GM19324 (cell line): Measurements from ENCODE around the gene DERA.
"Not testable (repeated sequence)": the region's sequence is repeated elsewhere in the genome, so short reads cannot be mapped to it uniquely, and the experiment has no call there.

Source experiments
- ATAC-seq: cut with Tn5 transposase; IDR thresholded peaks from one replicate; pipeline ENCODE4 v1.9.1; 2021; ENCODE audit warnings: mild to moderate bottlenecking, moderate library complexity; ENCODE audit not compliant: unreplicated experiment, low FRiP score

The DERA gene

DNA sequence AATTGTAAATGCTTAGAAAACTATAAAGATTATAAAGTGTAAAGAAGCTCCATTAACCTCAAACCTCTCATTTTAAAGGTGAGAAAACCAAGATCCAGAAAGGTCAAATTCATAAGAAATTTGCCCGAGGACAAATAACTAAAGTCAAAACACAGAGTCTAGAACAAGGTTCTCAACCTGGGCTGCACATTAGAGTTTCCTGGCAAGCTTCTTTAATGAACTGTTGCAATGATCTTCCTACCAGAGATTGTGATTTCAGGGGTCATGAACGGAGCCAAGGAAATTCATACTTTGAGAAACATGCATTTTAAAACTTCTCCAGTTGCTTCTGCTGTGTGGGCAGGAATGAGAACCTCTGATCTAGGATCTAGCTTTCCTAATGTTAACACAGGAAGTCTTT lies 86.8 kb downstream of the DERA start:
- ATAC-seq, result no peak

DNA sequence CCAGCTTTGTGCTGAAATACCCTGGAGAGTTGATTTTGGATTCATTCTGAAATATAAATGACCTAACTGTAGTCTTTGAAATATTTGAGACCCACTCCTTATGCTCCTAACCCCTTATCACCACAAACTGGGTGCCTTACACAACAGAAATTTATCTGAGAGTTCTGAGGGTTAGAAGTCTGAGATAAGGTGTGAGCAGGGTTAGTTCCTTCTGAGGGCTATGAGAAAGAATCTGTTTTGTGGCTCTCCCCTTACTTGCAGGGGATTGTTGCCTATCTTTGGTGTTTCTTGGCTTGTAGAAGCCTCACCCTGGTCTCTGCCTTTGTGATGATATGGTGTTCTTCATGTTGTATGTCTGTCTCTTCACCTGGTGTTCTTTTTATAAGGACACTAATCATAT lies 91.7 kb downstream of the DERA start:
- no peak for ATAC-seq

DNA sequence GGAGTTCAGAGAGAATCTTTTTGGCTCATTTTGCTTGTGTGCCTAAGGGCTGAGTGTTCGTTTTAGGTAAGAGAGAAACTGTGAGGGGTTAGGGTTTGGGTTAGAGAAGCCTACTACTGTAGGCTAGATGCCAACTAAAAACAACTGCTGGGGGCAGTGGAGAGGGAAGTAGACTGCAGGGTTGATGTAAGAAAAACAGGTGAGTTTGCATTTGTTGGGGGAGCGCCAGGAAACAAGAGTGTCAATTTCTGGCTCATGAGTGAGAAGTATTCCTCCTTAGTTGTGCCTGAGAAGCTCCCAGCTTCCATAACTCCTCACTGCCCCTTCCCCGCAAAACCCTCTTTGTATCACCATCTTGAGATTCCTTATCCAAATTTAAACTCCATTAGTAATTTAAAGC lies 92.3 kb downstream of the DERA start:
- ATAC-seq, result no peak

DNA sequence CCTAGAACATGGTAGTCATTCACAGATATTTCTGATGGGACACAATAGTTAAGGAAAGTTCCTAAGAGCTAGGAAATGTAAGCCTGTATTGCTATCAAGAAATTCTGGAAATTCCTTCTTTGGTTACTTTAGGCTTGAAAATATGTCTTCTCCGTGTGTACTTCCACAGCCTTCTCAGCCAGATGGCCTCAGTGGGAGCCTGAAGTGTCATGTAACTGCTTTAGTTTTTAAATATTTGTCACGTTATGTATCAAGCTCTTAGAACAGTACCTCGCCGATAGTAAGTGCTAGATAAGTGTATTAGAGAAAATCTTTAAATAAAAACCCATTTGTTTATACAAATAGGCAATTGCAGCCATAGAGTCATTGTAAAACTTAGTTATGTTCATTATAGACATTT lies 95.6 kb downstream of the DERA start:
- no peak for ATAC-seq

DNA sequence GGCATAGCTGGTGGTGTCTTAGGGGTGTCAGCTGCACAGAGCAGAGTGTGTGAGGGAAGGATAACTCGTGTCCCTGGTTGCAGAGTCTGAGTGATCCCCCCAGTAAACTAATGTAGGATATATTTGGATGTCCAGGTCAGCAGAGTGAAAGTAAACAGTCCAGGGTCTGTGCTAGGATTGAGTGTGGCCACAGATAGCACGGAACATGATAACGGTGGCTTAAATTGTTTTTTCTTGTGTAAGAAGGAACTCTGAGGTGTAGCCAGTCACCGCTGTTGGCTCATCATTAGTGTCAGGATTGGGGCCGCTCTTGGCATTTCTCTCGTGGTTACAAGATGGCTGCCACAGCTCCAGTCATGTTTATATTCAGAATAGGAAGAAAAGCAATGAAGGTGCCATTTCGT lies 97.3 kb downstream of the DERA start:
- no peak for ATAC-seq

DNA sequence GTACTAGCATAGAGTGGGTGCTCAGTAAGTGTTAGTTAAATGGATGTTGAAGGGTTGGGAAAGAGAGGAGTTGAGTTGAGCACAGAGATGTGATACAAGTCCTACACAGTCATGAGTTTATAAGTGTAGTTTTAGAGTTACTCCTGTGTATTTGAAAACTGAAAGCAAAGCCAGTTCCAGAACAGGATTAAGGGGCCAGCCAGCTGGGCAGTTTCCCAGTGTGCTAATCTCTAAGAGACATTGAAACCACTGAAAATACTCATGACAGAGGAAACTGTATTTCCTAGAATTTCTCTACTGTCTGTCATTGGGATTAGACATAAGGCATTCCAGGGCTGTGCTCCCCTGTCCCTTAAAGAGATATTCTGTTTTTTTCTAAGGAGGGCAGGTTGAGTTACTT lies 101.0 kb downstream of the DERA start:
- no peak for ATAC-seq

DNA sequence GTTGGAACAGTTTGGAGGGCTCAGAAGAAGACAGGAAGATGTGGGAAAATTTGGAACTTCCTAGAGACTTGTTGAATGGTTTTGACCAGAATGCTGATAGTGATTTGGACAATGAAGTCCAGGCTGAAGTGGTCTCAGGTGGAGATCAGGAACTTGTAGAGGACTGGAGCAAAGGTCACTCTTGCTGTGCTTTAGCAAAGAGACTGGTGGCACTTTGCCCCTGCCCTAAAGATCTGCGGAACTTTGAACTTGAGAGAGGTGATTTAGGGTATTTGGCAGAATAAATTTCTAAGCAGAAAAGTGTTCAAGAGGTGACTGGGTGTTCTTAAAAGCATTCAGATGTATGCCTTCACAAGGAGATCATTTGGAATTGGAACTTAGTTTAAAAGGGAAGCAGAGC lies 102.6 kb downstream of the DERA start:
- ATAC-seq, result not testable (repeated sequence)

DNA sequence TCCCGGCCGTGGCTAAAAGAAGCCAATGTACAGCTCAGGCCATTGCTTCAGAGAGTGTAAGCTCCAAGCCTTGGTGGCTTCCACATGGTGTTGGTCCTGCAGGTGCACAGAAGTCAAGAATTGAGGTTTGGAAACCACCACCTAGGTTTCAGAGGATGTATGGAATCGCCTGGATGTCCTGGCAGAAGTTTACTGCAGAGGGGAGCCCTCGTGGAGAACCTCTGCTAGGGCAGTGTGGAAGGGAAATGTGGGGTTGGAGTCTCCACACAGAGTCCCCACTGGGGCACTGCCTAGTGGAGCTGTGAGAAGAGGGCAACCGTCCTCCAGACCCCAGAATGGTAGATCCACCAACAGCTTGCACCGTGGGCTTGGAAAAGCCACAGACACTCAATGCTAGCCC lies 103.3 kb downstream of the DERA start:
- not testable (repeated sequence) for ATAC-seq

DNA sequence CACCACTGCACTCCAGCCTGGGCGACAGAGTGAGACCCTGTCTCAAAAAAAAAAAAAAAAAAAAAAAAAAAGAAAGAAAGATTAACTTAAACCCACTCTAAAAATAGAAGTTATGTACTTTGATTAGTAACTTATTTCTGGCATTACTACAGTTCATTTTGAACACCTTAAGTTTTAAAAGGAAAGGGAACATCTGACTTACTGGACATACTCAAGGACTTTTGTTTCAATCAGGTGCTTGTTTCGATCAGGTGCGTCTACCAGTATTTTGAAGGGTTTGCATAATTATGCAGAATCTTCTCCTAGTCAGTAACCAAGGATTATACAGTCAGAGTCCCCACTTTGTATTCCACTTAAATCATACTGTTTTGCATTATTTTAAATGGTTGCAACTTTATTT lies 105.6 kb downstream of the DERA start:
- ATAC-seq, result no peak

DNA sequence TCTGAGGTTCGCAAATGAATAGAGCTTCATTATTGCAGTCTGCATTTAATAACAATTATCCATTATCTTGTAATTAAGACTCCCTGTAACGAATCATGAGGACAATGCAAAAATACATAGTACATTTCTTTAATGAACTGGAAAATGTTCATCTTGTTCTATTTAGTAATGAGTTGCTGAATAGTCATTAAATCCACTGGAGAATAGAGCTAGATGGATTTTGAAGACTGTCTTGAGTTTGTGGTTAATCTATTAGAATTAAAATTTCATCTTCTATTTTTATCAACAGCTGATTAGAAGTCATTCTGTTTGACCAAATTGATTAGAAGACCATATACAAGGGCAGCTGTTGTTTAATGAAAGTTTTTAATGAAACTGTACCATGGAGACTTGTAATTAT lies 107.2 kb downstream of the DERA start:
- no peak for ATAC-seq

DNA sequence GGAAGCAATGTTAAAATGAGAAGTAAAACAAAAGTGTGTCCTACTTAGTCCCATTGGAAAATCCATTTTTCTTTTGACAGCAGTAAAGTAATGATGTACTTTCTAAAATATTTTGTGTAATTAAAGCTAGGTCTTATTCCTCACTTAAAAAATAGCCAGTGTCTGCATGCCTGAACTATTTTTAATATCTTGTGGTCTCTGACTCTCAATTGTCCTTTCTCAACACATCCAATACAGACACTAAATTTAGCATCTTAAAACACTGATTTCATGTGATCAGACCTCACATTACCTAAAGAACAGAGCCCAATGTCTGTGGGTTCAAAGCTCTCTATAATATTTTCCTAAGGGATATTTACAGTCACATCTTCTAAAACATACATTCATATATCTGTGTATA lies 108.0 kb downstream of the DERA start:
- ATAC-seq, result no peak

DNA sequence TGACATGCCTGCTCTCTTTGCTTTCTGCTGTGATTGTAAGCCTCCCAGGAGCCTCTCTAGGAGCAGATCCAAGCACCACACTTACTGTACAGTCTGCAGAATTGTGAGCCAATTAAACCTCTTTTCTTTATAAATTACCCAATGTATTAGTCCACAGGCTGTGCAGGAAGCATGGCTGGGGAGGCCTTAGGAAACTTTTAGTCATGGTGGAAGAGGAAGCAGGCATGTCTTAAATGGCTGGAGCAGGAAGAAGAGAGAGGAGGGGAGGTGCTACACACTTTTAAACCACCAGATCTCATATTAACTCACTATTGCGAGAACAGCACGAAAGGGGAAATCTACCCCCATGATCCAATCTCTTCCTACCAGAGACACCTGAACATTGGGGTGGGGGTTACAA lies 108.9 kb downstream of the DERA start:
- no peak for ATAC-seq

DNA sequence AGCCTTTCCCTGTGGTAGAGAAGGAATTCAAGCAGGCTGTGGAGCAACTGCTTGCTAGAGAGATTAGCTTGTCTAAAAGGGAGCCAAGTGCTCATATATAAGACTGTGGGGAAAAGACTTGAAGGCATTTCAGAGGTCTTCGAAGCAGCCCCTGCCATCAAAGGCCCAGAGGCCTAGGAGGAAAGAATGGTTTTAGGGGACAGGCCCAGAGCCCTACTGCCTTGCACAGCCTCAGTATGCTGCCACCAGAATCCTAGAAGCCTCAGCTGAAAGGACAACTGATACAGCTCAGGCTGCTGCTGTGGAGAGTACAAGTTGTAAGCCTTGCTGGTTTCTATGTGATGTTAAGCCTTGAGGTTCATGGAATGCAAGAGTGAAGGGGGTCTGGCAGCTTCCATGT lies 109.9 kb downstream of the DERA start:
- ATAC-seq, result no peak

DNA sequence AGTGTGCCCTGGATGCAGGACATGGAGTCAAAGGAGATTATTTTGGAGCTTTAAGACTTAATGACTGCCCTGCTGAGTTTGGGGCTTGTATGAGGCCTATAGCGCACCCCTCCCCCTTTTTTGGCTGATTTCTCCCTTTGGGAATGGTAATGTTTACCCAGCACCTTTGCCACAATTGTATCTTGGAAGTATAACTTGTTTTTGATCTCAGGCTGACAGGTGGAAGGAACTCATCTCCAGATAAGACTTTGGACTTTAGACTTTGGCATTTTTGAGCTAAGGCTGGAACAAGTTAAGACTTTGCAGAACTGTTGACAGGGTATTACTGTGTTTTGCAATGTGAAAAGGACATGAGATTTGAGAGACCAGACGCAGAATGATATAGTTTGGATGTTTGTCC lies 110.5 kb downstream of the DERA start:
- no peak for ATAC-seq

DNA sequence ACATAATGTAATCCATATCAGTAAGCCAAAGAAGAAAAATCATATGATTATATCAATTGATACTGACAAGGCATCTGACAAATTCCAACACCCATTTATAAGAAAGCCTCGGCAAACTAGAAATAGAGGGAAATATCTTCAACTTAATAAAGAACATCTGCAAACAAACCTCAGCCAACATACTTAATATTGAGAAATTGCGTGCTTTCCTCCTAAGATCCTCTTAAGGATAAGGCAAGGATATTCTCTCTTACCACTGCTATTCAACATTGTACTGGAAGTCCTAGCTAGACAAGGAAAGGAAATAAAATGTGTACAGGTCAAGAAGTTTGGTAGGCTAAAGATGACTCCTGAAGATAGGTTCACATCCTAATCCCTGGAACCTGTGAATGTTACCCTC lies 115.9 kb downstream of the DERA start:
- ATAC-seq, result no peak

DNA sequence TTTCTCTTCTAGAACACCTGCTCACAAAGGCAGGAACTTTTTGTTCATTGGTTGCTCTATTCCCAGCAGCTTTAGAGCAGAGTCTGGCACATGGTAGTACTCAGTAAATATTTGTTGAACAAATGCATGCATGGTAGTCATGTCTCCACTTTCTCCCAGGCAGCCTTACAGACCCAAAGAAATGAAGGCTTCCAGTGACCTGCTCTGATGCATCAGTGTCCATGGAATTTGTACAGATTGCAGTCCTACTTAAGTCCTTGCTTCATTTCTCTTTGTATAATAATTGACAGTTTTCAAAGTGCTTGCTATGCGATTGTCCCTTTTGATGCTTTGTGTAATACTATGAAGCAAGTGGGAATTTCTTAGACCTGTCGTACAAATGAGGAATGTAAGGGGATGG lies 119.6 kb downstream of the DERA start:
- no peak for ATAC-seq

DNA sequence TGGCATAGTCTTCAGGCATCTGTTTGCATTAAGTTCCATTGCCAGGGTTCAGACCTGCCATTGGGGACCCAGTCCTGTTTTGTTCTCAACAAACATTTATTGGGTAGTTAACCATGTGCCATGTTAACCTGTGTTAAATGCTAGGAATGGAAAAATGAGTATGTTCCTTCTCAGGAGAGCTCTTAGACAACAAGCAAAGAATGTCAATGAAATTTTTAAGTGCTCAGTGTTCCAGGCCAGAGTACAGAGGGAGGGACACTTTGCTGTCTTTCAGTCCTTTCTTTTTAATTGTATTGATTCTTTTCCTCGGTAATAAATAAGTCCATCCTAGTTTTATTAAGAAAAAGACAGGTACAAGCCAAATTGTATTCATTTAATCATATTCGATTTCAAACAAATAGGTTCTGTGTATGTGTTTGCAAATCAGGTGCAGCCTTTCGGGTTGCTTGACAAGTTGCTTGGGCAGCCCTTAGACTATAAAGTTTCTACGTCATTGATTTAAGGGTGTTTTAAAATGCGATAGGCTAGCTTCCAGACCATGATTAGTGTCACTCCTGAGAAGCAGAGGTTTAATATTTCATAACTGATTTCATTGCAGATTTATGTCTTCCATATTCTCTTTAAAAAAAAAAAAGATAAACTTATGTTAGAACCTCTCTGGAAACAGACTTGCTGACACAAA lies 123.1 kb downstream of the DERA start:
- no peak for ATAC-seq

DNA sequence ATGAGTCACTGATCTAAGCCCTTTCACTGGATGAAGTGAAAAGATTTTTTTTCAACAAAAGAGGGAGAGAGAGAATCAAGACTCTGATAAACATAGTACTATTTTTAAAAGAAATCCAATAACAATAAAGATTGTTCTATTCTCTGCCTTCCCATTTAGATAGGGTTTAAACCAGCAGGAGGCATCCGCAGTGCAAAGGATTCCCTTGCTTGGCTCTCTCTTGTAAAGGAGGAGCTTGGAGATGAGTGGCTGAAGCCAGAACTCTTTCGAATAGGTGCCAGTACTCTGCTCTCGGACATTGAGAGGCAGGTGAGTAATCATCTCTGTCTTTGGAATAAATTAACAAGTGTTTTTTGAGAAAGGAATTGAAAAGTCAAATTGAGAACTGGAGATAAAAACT lies 124.9 kb downstream of the DERA start:
- ATAC-seq, result no peak

DNA sequence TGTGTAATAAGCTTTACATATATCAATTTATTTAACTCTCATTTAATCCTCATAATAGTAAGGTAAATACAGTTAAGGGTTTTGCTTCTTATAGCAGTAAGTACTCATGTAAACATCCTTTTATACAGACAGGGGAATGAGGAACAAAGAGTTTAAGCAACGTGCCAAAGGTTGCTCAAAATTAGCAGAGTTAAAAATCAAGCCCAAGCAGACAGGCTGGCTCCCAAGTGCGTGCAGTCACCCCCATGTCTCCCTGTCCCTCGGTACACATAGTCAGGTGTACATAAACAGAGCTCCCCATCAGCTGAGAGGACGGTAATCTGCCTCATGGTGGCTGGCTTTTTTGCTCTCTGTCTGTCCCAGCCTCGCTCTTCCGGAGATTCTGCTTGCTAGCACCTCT lies 126.4 kb downstream of the DERA start:
- no peak for ATAC-seq

DNA sequence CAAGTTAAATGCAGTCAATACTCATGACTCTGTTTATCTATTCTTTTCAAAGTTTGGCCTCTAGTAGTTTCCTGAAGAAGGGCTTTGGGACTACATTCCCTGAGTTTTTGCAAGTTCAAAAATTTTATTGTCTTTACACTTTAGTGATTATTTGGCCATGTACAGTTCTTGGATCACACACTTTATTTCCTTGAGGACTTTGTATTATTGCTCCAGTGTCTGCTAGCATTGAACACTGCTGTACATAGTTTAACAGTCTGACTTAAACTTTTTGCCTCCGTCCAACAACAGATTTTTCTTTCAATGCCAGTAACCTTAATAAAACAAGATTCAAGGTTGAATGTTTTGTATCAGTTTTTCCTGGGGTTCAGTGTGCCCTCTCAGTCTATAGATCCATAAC lies 132.3 kb downstream of the DERA start:
- ATAC-seq, result no peak

DNA sequence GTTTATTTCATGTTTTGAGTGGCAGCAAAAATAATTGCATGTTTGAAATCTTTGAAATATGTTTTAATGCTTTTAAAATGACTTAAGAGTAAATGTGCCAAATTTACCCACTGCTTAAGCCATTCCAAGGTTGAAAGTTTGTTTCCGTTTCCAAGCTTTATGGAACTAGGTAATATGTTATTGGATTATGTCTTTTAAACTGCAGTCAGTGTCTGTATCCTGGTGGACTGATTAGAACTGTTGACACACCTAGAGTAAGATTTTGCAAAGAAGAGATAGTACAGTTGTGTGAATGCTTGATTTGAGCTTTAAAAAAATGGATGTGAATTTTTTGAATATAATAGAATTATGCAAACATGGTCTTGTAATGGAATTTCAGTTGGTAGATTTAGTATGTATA lies 135.1 kb downstream of the DERA start:
- no peak for ATAC-seq

DNA sequence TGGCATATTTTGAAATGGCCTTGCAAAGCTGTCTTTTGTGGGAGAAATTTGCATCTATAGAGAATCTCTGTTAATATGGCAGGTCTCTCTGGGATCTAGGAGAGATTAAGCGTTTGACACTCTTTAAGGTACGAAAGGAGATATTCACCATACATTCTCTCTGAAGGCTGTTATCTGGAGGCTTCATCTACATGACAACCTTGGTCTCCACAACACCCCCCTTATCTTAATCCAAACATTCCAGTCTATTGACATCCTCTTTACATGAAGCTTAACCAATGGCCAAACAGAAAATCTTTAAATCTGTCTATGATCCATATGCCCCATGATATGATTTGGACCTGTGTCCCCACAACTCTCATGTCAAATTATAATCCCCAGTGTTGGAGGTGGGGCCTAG lies 137.4 kb downstream of the DERA start:
- no peak for ATAC-seq

DNA sequence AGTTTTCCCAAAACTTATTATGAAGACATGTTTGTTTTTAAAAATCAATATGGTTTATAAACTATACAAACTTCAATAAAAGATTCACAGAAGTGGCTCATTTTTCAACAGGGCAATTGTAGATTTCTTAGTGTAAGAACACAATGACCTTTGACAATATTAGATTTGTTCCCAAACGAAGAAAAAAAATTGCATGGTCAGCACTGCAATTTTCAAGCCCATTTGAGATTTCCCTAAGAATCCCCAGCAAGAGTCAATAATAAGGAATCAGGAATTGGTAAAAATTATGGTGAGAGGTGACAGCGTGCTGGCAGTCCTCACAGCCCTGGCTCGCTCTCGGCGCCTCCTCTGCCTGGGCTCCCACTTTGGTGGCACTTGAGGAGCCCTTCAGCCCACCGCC lies 145.8 kb downstream of the DERA start:
- ATAC-seq, result no peak
